Neural crest cell (in vitro differentiated cells): ENCODE measurements around the gene PCNX1. TPM values are rescaled to one million over a fixed set of nuclear protein-coding genes. Genes with fewer than 3 reads are reported as not detected.

Experiments
- DNase-seq: peaks from one replicate; pipeline ENCODE4 v3.0.0; 2021; ENCODE audit warnings: low read depth, mixed read lengths, low spot score
- H3K27ac Mint-ChIP-seq: one replicate; pipeline ENCODE4 v1.8.0; 2021; ENCODE audit warnings: mild to moderate bottlenecking, mixed read lengths; ENCODE audit not compliant: unreplicated experiment
- H3K27me3 Mint-ChIP-seq: 2 replicates; pipeline ENCODE4 v1.8.0; 2021; ENCODE audit warnings: low read depth, mild to moderate bottlenecking, mixed read lengths
- H3K36me3 Mint-ChIP-seq: 2 replicates; pipeline ENCODE4 v1.8.0; 2021; ENCODE audit warnings: low read depth, mild to moderate bottlenecking, mixed read lengths
- H3K4me1 Mint-ChIP-seq: 2 replicates; pipeline ENCODE4 v1.8.0; 2021; ENCODE audit warnings: mixed read lengths
- H3K4me3 Mint-ChIP-seq: one replicate; pipeline ENCODE4 v1.8.0; 2021; ENCODE audit warnings: mild to moderate bottlenecking, mixed read lengths
- H3K9me3 Mint-ChIP-seq: 2 replicates; pipeline ENCODE4 v1.8.0; 2021; ENCODE audit warnings: mixed read lengths
- CTCF ChIP-seq: fragments of 200-600 bp; sonication (generic); conservative IDR thresholded peaks from 2 replicates; pipeline ENCODE4 v1.5.0; 2021; ENCODE audit warnings: antibody characterized with exemption, mild to moderate bottlenecking
- total RNA-seq: library from RNA; stranded (reverse); gene quantifications from 2 replicates; pipeline ENCODE4 v1.2.1, GENCODE V29; 2021

PCNX1 gene
- total RNA-seq, 1 donor from 2014 or later = 50.3 TPM

- H3K27ac Mint-ChIP-seq = no peak overlapping the region
- no peaks in the 10 kb centered on the region for H3K27me3 Mint-ChIP-seq
- no peak overlapping the region for H3K4me3 Mint-ChIP-seq
- no peak for DNase-seq
- H3K9me3 Mint-ChIP-seq = no peaks in the 10 kb centered on the region
- TF ChIP-seq CTCF = no peak
- peaks cover 11% of the 10 kb centered on the region for H3K4me1 Mint-ChIP-seq
- no peaks in the 10 kb centered on the region for H3K36me3 Mint-ChIP-seq
Measured at GRCh38 chr14:70887207-70887681, 20.0 kb upstream of the PCNX1 start.

- DNase-seq = no peak
- Mint-ChIP-seq H3K27ac (no peak overlapping the region), H3K36me3 (no peaks in the 10 kb centered on the region), H3K27me3 (no peaks in the 10 kb centered on the region), H3K4me3 (no peak overlapping the region), H3K9me3 (no peaks in the 10 kb centered on the region), H3K4me1 (peaks cover 11% of the 10 kb centered on the region)
- TF ChIP-seq CTCF = no peak
Measured at GRCh38 chr14:70887737-70888499, 19.3 kb upstream of the PCNX1 start.

GRCh38 chr14:70888681-70889175, 18.5 kb upstream of the PCNX1 start:
- H3K4me1 Mint-ChIP-seq = peaks cover 11% of the 10 kb centered on the region
- no peaks in the 10 kb centered on the region for H3K9me3 Mint-ChIP-seq
- H3K27ac Mint-ChIP-seq = no peak overlapping the region
- no peaks in the 10 kb centered on the region for H3K27me3 Mint-ChIP-seq
- no peaks in the 10 kb centered on the region for H3K36me3 Mint-ChIP-seq
- TF ChIP-seq CTCF = no peak
- no peak overlapping the region for H3K4me3 Mint-ChIP-seq
- DNase-seq = no peak

GRCh38 chr14:70889555-70889954, 17.7 kb upstream of the PCNX1 start:
- H3K27me3 Mint-ChIP-seq = no peaks in the 10 kb centered on the region
- no peak overlapping the region for H3K4me3 Mint-ChIP-seq
- DNase-seq = no peak
- H3K4me1 Mint-ChIP-seq = peaks cover 12% of the 10 kb centered on the region
- no peaks in the 10 kb centered on the region for H3K36me3 Mint-ChIP-seq
- no peak overlapping the region for H3K27ac Mint-ChIP-seq
- no peak for TF ChIP-seq CTCF
- no peaks in the 10 kb centered on the region for H3K9me3 Mint-ChIP-seq

GRCh38 chr14:70890826-70891659, 16.2 kb upstream of the PCNX1 start:
- no peaks in the 10 kb centered on the region for H3K9me3 Mint-ChIP-seq
- H3K27ac Mint-ChIP-seq = no peak overlapping the region
- peaks cover 16% of the 10 kb centered on the region for H3K4me1 Mint-ChIP-seq
- H3K4me3 Mint-ChIP-seq = no peak overlapping the region
- DNase-seq = no peak
- no peaks in the 10 kb centered on the region for H3K27me3 Mint-ChIP-seq
- no peak for TF ChIP-seq CTCF
- H3K36me3 Mint-ChIP-seq = no peaks in the 10 kb centered on the region
